K562 (cell line): Measurements from ENCODE around the gene TNFRSF19. TPM values are rescaled to one million over a fixed set of nuclear protein-coding genes. Genes with fewer than 3 reads are reported as not detected.

Experiments used
- ATAC-seq: fragments of 200-7000 bp; cut with Tn5 transposase; 3 replicates; pipeline ENCODE4 v1.9.1; 2020; ENCODE audit warnings: moderate library complexity
- BruUV-seq: library from RNA; stranded (reverse); fragments of 400-500 nt; replicated peaks from 2 replicates; lab custom pipeline; 2021; lab: Mats Ljungman, UMichigan
- CTCF ChIA-PET: fragments of 300-600 bp; formaldehyde crosslinking; extraction: SDS; loops from one replicate; lab custom pipeline; 2021; ENCODE audit warnings: low intra/inter-chr PET ratio; lab: Yijun Ruan, JAX
- POLR2A ChIA-PET: fragments of 300-600, 350-650 bp; sonication (Branson Sonifier 250); formaldehyde crosslinking; extraction: SDS; loops from one replicate; lab custom pipeline; 2021; ENCODE audit warnings: antibody characterized with exemption, inconsistent platforms; lab: Yijun Ruan, JAX
- DNase-seq, 4 experiments: peaks; one replicate each; pipeline versions ENCODE4 v3.0.0 to v3.0.0-alpha.2; 2011 to 2018; ENCODE audit warnings: low spot score in 3 of 4, mixed read lengths in 3 of 4; ENCODE audit errors: extremely low read depth in 1 of 4
- FAIRE-seq: peaks from 2 replicates; lab custom pipeline; 2011; peaks lifted over from hg19 to GRCh38; lab: Jason Lieb, UNC
- H2AFZ ChIP-seq: 2 replicates; pipeline ENCODE4 v1.6.0; 2011; ENCODE audit warnings: low read depth, low read length, control low read depth, inconsistent platforms
- H3K27ac ChIP-seq: fragments of 200-600 bp; 3 replicates; pipeline ENCODE4 v1.8.0; 2011; ENCODE audit warnings: low read depth, mild to moderate bottlenecking, control low read depth, inconsistent platforms, low read length, moderate library complexity, mixed read lengths; ENCODE audit errors: extremely low read depth
- H3K27me3 ChIP-seq, 2 experiments: fragments of 300-600 bp in 1 of 2; 2 replicates in 1 of 2; 3 replicates in 1 of 2; pipeline versions ENCODE4 v1.6.0 to v1.8.0; 2011; ENCODE audit warnings: inconsistent platforms in 2 of 2, low read length in 2 of 2, mild to moderate bottlenecking in 1 of 2, mixed read lengths in 1 of 2, moderate library complexity in 1 of 2; ENCODE audit not compliant: control insufficient read depth in 2 of 2, insufficient read depth in 2 of 2
- H3K36me3 ChIP-seq: fragments of 300-600 bp; 3 replicates; pipeline ENCODE4 v1.8.0; 2011; ENCODE audit warnings: mild to moderate bottlenecking, low read length, inconsistent platforms; ENCODE audit not compliant: control insufficient read depth, insufficient read depth
- H3K4me1 ChIP-seq, 2 experiments: fragments of 200-600 bp in 1 of 2; replicated peaks in 1 of 2; 2 replicates in 1 of 2; 3 replicates in 1 of 2; pipeline versions ENCODE4 v1.5.1 to v1.8.0; 2011; ENCODE audit warnings: inconsistent platforms in 2 of 2, low read length in 2 of 2, mild to moderate bottlenecking in 1 of 2, mixed read lengths in 1 of 2, moderate library complexity in 1 of 2; ENCODE audit not compliant: control insufficient read depth in 2 of 2, insufficient read depth in 2 of 2
- H3K4me2 ChIP-seq: 2 replicates; pipeline ENCODE4 v1.6.1; 2011; ENCODE audit warnings: low read length, control low read depth, inconsistent platforms, mixed read lengths; ENCODE audit not compliant: insufficient read depth
- H3K4me3 ChIP-seq: fragments of 200-600 bp; sonication (generic), shearing (Covaris generic); 2 replicates; pipeline ENCODE4 v1.5.1; 2016; ENCODE audit warnings: control low read depth, inconsistent platforms
- H3K79me2 ChIP-seq: fragments of 200-600 bp; 3 replicates; pipeline ENCODE4 v1.8.0; 2011; ENCODE audit warnings: low read length, inconsistent platforms; ENCODE audit not compliant: control insufficient read depth, insufficient read depth
- H3K9ac ChIP-seq, 2 experiments: 2 replicates each; pipeline versions ENCODE4 v1.6.0 to v1.6.1; 2011; ENCODE audit warnings: low read depth in 2 of 2, low read length in 2 of 2, control low read depth in 1 of 2, inconsistent platforms in 1 of 2, mild to moderate bottlenecking in 1 of 2, mixed read lengths in 1 of 2; ENCODE audit not compliant: insufficient read depth in 1 of 2
- H3K9me1 ChIP-seq: one replicate; pipeline ENCODE4 v1.6.0; 2011; ENCODE audit warnings: inconsistent platforms, mild to moderate bottlenecking, low read length, moderate library complexity; ENCODE audit not compliant: control insufficient read depth, insufficient read depth
- H3K9me3 ChIP-seq: replicated peaks from 2 replicates; pipeline ENCODE4 v1.5.1; 2011; ENCODE audit warnings: low read depth, low read length, inconsistent platforms; ENCODE audit not compliant: control insufficient read depth, insufficient read depth
- H4K20me1 ChIP-seq: replicated peaks from 2 replicates; pipeline ENCODE4 v1.6.1; 2011; ENCODE audit warnings: low read length, inconsistent platforms, mixed read lengths; ENCODE audit not compliant: control insufficient read depth, insufficient read depth
- CHD1 ChIP-seq: fragments of 200-600 bp; sonication (generic); IDR thresholded peaks from one replicate; pipeline ENCODE4 v1.6.1; 2012; ENCODE audit warnings: mild to moderate bottlenecking, moderate library complexity, low read length, inconsistent platforms
- EHMT2 ChIP-seq: fragments of 450-650 bp; IDR thresholded peaks from 2 replicates; pipeline ENCODE4 v1.6.1; 2018; ENCODE audit warnings: antibody characterized with exemption
- RFX5 ChIP-seq: IDR thresholded peaks from 2 replicates; pipeline ENCODE4 v1.6.1; 2011; ENCODE audit warnings: low read depth, mild to moderate bottlenecking, improper control_type of control experiment, low read length
- STAT6 ChIP-seq: sonication (generic); formaldehyde crosslinking; IDR thresholded peaks from 2 replicates; pipeline ENCODE4 v1.8.1; 2023; ENCODE audit warnings: mild to moderate bottlenecking, missing genetic modification reagents
- ZNF740 ChIP-seq, 3 experiments: fragments of 200-800 bp in 1 of 3; sonication (Bioruptor generic) in 1 of 3; sonication (generic) in 1 of 3; formaldehyde crosslinking in 1 of 3; IDR thresholded peaks; 2 replicates each; pipeline versions ENCODE4 v1.6.1 to v1.8.0; 2016 to 2022; ENCODE audit warnings: mild to moderate bottlenecking in 2 of 3, missing compliant biosample characterization in 2 of 3, missing genetic modification characterization in 2 of 3, missing genetic modification reagents in 1 of 3
- WGBS: fragments of 100-300 bp; shearing (Covaris generic); methylation state at CpG from one replicate; pipeline ENCODE4 v1.1.6; 2016; ENCODE audit warnings: low coverage, mixed read lengths; ENCODE audit not compliant: insufficient coverage; ENCODE audit errors: missing lambda C conversion rate; 5-methylcytosine and 5-hydroxymethylcytosine counted together
- in situ Hi-C: fragments of 300-500 bp; cut with MboI; formaldehyde crosslinking; loops from 4 replicates; pipeline ENCODE4 v1.15.0; 2018; ENCODE audit warnings: inconsistent platforms, mixed read lengths
- intact Hi-C: fragments of 100-400 bp; cut with micrococcal nuclease; formaldehyde crosslinking; loops from 2 replicates; pipeline ENCODE4 v1.14.2; 2022
- polyA plus RNA-seq, 8 experiments: library from polyadenylated mRNA; depleted of rRNA in 4 of 8; stranded (reverse) in 5 of 8; unstranded in 3 of 8; fragments of >200 nt; fragmentation: Nextera tagmentation in 2 of 8; fragmentation: Illumina TruSeq in 1 of 8; extraction: Ambion mirVana in 2 of 8; extraction: Trizol in 1 of 8; gene quantifications; 2 replicates each; pipeline versions ENCODE4 v1.2.1 to v1.2.3, GENCODE V29; 2011 to 2014; ENCODE audit warnings: inconsistent platforms in 1 of 8, missing spikeins in 1 of 8
- total RNA-seq, 7 experiments: library from RNA; depleted of rRNA in 6 of 7; stranded (reverse); fragments of >200 nt in 6 of 7; fragmentation: Illumina TruSeq in 2 of 7; extraction: Trizol in 2 of 7; gene quantifications; 2 replicates each; pipeline versions ENCODE4 v1.2.1 to v1.2.3, GENCODE V29; 2011 to 2021; ENCODE audit warnings: low replicate concordance in 1 of 7

Gene TNFRSF19
- total and polyA plus RNA-seq, 9 of the 15 experiments (the other 6 are each of a cell fraction or from before 2014, with no cell fraction given), result 0.01 to 0.07 TPM; not detected in 7

GRCh38 chr13:23570921-23571315, 706 bp downstream of the TNFRSF19 start:
- TF ChIP-seq CHD1, result no peak
- no peak for TF ChIP-seq RFX5
- no peak for TF ChIP-seq STAT6
- TF ChIP-seq ZNF740 (CRISPR knock-in tag; IDR thresholded peaks at IDR 0.05), result no peak
- no peak for TF ChIP-seq ZNF740 (tag; IDR thresholded peaks at IDR 0.05)
- no peak for TF ChIP-seq EHMT2
- no peak overlapping the region for H3K4me2 ChIP-seq
- ATAC-seq (no peak), DNase-seq (no peak), FAIRE-seq (no peak)
- H3K27me3 ChIP-seq, result peaks cover 0 to 3% of the 10 kb centered on the region in 2 experiments; a peak in 1 of 5 replicates
- no peak overlapping the region for H3K27ac ChIP-seq
- no peak overlapping the region for H3K4me3 ChIP-seq
- intact Hi-C loops, result no loop called here
- H3K9me3 ChIP-seq, result no peaks in the 10 kb centered on the region
- H3K9me1 ChIP-seq, result no peaks in the 10 kb centered on the region
- in situ Hi-C loops, result no loop called here
- 3% methylated on average over 2 of the region's 2 CpGs for WGBS
- no peaks in the 10 kb centered on the region for H3K36me3 ChIP-seq
- H4K20me1 ChIP-seq, result no peaks in the 10 kb centered on the region
- H3K9ac ChIP-seq, result no peak overlapping the region
- H3K79me2 ChIP-seq, result no peaks in the 10 kb centered on the region
- H2AFZ ChIP-seq, result no peak overlapping the region
- CTCF ChIA-PET, result no interaction called here
- no TSS peak for BruUV-seq
- peaks cover 0 to 9% of the 10 kb centered on the region in 2 experiments; a peak in 3 of 5 replicates for H3K4me1 ChIP-seq
- POLR2A ChIA-PET, result interaction anchor here (0.6 to 1.2 kb wide), 2 partner anchors 8 to 66 kb away, joined by 3 to 5 read pairs; no protein-coding TSS in a partner anchor
